Neural cell (in vitro differentiated cells): ENCODE data around the gene SLC11A2.

Source experiments
- EP300 ChIP-seq: fragments of 450-650 bp; conservative IDR thresholded peaks from 2 replicates; pipeline ENCODE4 v1.6.1; 2014; ENCODE audit warnings: antibody characterized with exemption, mild to moderate bottlenecking, moderate library complexity; ENCODE audit not compliant: poor library complexity, severe bottlenecking
- EZH2 ChIP-seq: fragments of 200-600, 300-800 bp; shearing (Covaris generic), sonication (generic); IDR thresholded peaks from 2 replicates; pipeline ENCODE4 v1.6.1; 2014; ENCODE audit warnings: antibody characterized with exemption, low read length, borderline replicate concordance, mild to moderate bottlenecking; ENCODE audit not compliant: insufficient read depth, poor library complexity, severe bottlenecking
- RAD21 ChIP-seq: fragments of 450-650 bp; conservative IDR thresholded peaks from 2 replicates; pipeline ENCODE4 v1.6.1; 2014; ENCODE audit warnings: antibody characterized with exemption, mild to moderate bottlenecking, moderate library complexity
- TF ChIP-seq, protein P1 (sequence below): IDR thresholded peaks from 2 replicates; pipeline ENCODE4 v1.6.1; 2012; ENCODE audit warnings: borderline replicate concordance
- TF ChIP-seq, protein P2 (sequence below): fragments of 450-650 bp; IDR thresholded peaks from 2 replicates; pipeline ENCODE4 v1.5.1; 2014; ENCODE audit warnings: antibody characterized with exemption, mild to moderate bottlenecking, moderate library complexity; ENCODE audit not compliant: poor library complexity, severe bottlenecking

DNA sequence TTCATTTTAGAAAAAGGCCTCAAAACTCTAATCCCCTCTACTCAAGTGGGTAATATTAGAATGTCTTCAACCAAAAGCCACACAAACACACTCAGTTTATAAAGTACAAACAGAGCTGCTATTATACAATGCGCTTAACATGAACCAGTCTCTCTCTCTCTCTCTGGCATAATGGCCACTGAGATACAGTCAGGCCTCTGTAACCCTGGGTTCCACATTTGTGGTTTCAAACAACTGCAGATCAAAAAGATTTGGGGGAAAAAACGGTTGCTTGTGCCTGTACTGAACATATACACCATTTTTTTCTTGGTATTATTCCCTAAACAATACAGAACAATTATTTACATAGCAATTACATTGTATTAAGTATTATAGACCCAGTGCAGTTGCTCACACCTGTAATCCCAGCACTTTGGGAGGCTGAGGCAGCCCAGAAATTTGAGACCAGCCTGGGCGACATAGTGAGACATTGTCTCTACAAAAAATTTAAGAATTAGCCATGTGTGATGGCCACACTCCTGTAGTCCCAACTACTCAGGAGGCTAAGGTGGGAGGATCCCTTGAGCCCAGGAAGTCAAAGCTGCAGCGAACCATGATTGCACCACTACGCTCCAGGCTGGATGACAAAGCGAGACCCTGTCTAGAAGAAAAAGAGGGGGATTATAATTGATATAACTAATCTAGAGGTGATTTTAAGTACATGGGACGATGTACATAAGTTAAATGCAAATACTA is 5.6 kb downstream of the SLC11A2 start:
- TF ChIP-seq, protein P1, sequence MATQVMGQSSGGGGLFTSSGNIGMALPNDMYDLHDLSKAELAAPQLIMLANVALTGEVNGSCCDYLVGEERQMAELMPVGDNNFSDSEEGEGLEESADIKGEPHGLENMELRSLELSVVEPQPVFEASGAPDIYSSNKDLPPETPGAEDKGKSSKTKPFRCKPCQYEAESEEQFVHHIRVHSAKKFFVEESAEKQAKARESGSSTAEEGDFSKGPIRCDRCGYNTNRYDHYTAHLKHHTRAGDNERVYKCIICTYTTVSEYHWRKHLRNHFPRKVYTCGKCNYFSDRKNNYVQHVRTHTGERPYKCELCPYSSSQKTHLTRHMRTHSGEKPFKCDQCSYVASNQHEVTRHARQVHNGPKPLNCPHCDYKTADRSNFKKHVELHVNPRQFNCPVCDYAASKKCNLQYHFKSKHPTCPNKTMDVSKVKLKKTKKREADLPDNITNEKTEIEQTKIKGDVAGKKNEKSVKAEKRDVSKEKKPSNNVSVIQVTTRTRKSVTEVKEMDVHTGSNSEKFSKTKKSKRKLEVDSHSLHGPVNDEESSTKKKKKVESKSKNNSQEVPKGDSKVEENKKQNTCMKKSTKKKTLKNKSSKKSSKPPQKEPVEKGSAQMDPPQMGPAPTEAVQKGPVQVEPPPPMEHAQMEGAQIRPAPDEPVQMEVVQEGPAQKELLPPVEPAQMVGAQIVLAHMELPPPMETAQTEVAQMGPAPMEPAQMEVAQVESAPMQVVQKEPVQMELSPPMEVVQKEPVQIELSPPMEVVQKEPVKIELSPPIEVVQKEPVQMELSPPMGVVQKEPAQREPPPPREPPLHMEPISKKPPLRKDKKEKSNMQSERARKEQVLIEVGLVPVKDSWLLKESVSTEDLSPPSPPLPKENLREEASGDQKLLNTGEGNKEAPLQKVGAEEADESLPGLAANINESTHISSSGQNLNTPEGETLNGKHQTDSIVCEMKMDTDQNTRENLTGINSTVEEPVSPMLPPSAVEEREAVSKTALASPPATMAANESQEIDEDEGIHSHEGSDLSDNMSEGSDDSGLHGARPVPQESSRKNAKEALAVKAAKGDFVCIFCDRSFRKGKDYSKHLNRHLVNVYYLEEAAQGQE, result no peak
- TF ChIP-seq EP300 (no peak), EZH2 (no peak), RAD21 (no peak)
- TF ChIP-seq, protein P2, sequence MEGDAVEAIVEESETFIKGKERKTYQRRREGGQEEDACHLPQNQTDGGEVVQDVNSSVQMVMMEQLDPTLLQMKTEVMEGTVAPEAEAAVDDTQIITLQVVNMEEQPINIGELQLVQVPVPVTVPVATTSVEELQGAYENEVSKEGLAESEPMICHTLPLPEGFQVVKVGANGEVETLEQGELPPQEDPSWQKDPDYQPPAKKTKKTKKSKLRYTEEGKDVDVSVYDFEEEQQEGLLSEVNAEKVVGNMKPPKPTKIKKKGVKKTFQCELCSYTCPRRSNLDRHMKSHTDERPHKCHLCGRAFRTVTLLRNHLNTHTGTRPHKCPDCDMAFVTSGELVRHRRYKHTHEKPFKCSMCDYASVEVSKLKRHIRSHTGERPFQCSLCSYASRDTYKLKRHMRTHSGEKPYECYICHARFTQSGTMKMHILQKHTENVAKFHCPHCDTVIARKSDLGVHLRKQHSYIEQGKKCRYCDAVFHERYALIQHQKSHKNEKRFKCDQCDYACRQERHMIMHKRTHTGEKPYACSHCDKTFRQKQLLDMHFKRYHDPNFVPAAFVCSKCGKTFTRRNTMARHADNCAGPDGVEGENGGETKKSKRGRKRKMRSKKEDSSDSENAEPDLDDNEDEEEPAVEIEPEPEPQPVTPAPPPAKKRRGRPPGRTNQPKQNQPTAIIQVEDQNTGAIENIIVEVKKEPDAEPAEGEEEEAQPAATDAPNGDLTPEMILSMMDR, result no peak
